Esophagus (tissue), 2 donors: ENCODE data around the gene BCKDHA. TPM values are rescaled to one million over a fixed set of nuclear protein-coding genes. Genes with fewer than 3 reads are reported as not detected.
"Not testable (repeated sequence)": the region's sequence is repeated elsewhere in the genome, so short reads cannot be mapped to it uniquely, and the experiment has no call there.

Experiments
- H3K27ac ChIP-seq, 2 donors: one replicate each; pipeline ENCODE4 v1.5.1; 2013; ENCODE audit warnings: low read depth in 2 of 2, mild to moderate bottlenecking in 2 of 2, inconsistent platforms in 1 of 2, low read length in 1 of 2, moderate library complexity in 1 of 2
- H3K27me3 ChIP-seq, 2 donors: one replicate each; pipeline ENCODE4 v1.6.1; 2013; ENCODE audit warnings: low read length in 2 of 2, control low read depth in 1 of 2, mild to moderate bottlenecking in 1 of 2; ENCODE audit not compliant: insufficient read depth in 2 of 2, control insufficient read depth in 1 of 2
- H3K36me3 ChIP-seq, 2 donors: one replicate each; pipeline ENCODE4 v1.6.1; 2013; ENCODE audit warnings: low read length in 1 of 2; ENCODE audit not compliant: control insufficient read depth in 2 of 2, insufficient read depth in 2 of 2
- H3K4me1 ChIP-seq, 2 donors: one replicate each; pipeline ENCODE4 v1.6.1; 2013; ENCODE audit warnings: low read length in 1 of 2; ENCODE audit not compliant: control insufficient read depth in 2 of 2, insufficient read depth in 2 of 2
- H3K4me3 ChIP-seq, 2 donors: one replicate each; pipeline ENCODE4 v1.5.1; 2013; ENCODE audit warnings: low read length in 2 of 2, mild to moderate bottlenecking in 2 of 2, low read depth in 1 of 2, moderate library complexity in 1 of 2
- H3K9me3 ChIP-seq, 2 donors: one replicate each; pipeline ENCODE4 v1.6.1; 2013; ENCODE audit warnings: mild to moderate bottlenecking in 2 of 2, low read depth in 1 of 2, low read length in 1 of 2, moderate library complexity in 1 of 2; ENCODE audit not compliant: control insufficient read depth in 2 of 2, insufficient read depth in 1 of 2
- WGBS, 2 donors: extraction: QIAGEN DNeasy Blood & Tissue Kit; methylation state at CpG; one replicate each; pipeline ENCODE4 v1.1.7; 2013; 5-methylcytosine and 5-hydroxymethylcytosine counted together
- polyA plus RNA-seq, 2 donors: library from polyadenylated mRNA; stranded (reverse); fragments of 200-250 nt; gene quantifications; one replicate each; pipeline ENCODE4 v1.2.3, GENCODE V29; 2013
- donor health status: healthy with polysubstance abuse.
- donor health status: Bipolar disorder and iron deficiency.

BCKDHA gene
- polyA plus RNA-seq, 2 donors = 37.0 to 61.8 TPM

GRCh38 chr19:41377977-41378709, 19.5 kb upstream of the BCKDHA start:
- Histone ChIP-seq H3K27me3 (no peaks in the 10 kb centered on the region), H3K4me1 (peaks cover 0 to 4% of the 10 kb centered on the region in 2 donors), H3K36me3 (peaks cover 0 to 6% of the 10 kb centered on the region in 2 donors), H3K4me3 (no peak overlapping the region), H3K27ac (no peak overlapping the region), H3K9me3 (no peaks in the 10 kb centered on the region)
- WGBS, 2 donors = 61 to 63% methylated on average over 9 of the region's 9 CpGs

- not testable (repeated sequence) for H3K27me3 ChIP-seq, H3K27ac ChIP-seq, H3K4me1 ChIP-seq, H3K9me3 ChIP-seq, H3K4me3 ChIP-seq, H3K36me3 ChIP-seq
- 92 to 94% methylated on average over 8 of the region's 8 CpGs for WGBS, 2 donors
Measured at GRCh38 chr19:41381536-41381935, 16.1 kb upstream of the BCKDHA start.

GRCh38 chr19:41384351-41384750, 13.3 kb upstream of the BCKDHA start:
- 82 to 84% methylated on average over 5 of the region's 5 CpGs for WGBS, 2 donors
- no peak overlapping the region for H3K4me3 ChIP-seq
- H3K4me1 ChIP-seq = peaks cover 0 to 2% of the 10 kb centered on the region in 2 donors
- H3K9me3 ChIP-seq = no peaks in the 10 kb centered on the region
- H3K27ac ChIP-seq = peak overlapping the region in 1 of 2 donors; percentile 17
- no peaks in the 10 kb centered on the region for H3K27me3 ChIP-seq
- peaks cover 4 to 7% of the 10 kb centered on the region in 2 donors for H3K36me3 ChIP-seq

- peaks cover 0 to 2% of the 10 kb centered on the region in 2 donors for H3K4me1 ChIP-seq
- H3K4me3 ChIP-seq = no peak overlapping the region
- peaks cover 4 to 20% of the 10 kb centered on the region in 2 donors for H3K36me3 ChIP-seq
- H3K27ac ChIP-seq = peak overlapping the region; percentile 53 to 79
- H3K27me3 ChIP-seq = no peaks in the 10 kb centered on the region
- no peaks in the 10 kb centered on the region for H3K9me3 ChIP-seq
- WGBS, 2 donors = 58 to 61% methylated on average over 10 to 13 of the region's 13 CpGs
Measured at GRCh38 chr19:41386442-41386841, 11.2 kb upstream of the BCKDHA start.

GRCh38 chr19:41391618-41392017, 6.0 kb upstream of the BCKDHA start:
- Histone ChIP-seq H3K9me3 (no peaks in the 10 kb centered on the region), H3K4me1 (peaks cover under 1 to 3% of the 10 kb centered on the region in 2 donors), H3K36me3 (peaks cover 4 to 20% of the 10 kb centered on the region in 2 donors), H3K4me3 (no peak overlapping the region), H3K27me3 (no peaks in the 10 kb centered on the region), H3K27ac (no peak overlapping the region)
- WGBS, 2 donors = 90 to 94% methylated on average over 11 of the region's 11 CpGs

- peaks cover 0 to 3% of the 10 kb centered on the region in 2 donors for H3K4me1 ChIP-seq
- H3K36me3 ChIP-seq = peaks cover 4 to 19% of the 10 kb centered on the region in 2 donors
- no peaks in the 10 kb centered on the region for H3K27me3 ChIP-seq
- H3K9me3 ChIP-seq = no peaks in the 10 kb centered on the region
- H3K27ac ChIP-seq = no peak overlapping the region
- no peak overlapping the region for H3K4me3 ChIP-seq
- WGBS, 2 donors = 77 to 85% methylated on average over 12 of the region's 12 CpGs
Measured at GRCh38 chr19:41392775-41393174, 4.8 kb upstream of the BCKDHA start.

GRCh38 chr19:41395355-41395754, 2.3 kb upstream of the BCKDHA start:
- WGBS, 2 donors = 59 to 69% methylated on average over 6 of the region's 6 CpGs
- H3K4me1 ChIP-seq = peaks cover 0 to 6% of the 10 kb centered on the region in 2 donors
- no peaks in the 10 kb centered on the region for H3K27me3 ChIP-seq
- no peak overlapping the region for H3K27ac ChIP-seq
- H3K36me3 ChIP-seq = peaks cover 0 to 14% of the 10 kb centered on the region in 2 donors
- no peaks in the 10 kb centered on the region for H3K9me3 ChIP-seq
- no peak overlapping the region for H3K4me3 ChIP-seq

GRCh38 chr19:41398050-41398418, 416 bp downstream of the BCKDHA start:
- Histone ChIP-seq H3K9me3 (no peaks in the 10 kb centered on the region), H3K27me3 (no peaks in the 10 kb centered on the region), H3K27ac (peak overlapping the region; percentile 85 to 90), H3K36me3 (peaks cover 0 to 2% of the 10 kb centered on the region in 2 donors), H3K4me3 (peak overlapping the region; percentile 94 to 97), H3K4me1 (peaks cover 0 to 7% of the 10 kb centered on the region in 2 donors)
- WGBS, 2 donors = 0% methylated on average over 5 of the region's 5 CpGs

- 45 to 50% methylated on average over 3 of the region's 3 CpGs for WGBS, 2 donors
- peaks cover 0 to 3% of the 10 kb centered on the region in 2 donors for H3K36me3 ChIP-seq
- peaks cover 2 to 13% of the 10 kb centered on the region in 2 donors for H3K4me1 ChIP-seq
- no peaks in the 10 kb centered on the region for H3K9me3 ChIP-seq
- H3K27ac ChIP-seq = peak overlapping the region; percentile 49 to 75
- no peaks in the 10 kb centered on the region for H3K27me3 ChIP-seq
- peak overlapping the region; percentile 94 to 97 for H3K4me3 ChIP-seq
Measured at GRCh38 chr19:41398598-41398997, 980 bp downstream of the BCKDHA start.

GRCh38 chr19:41399091-41399490, 1.5 kb downstream of the BCKDHA start:
- Histone ChIP-seq H3K36me3 (peaks cover 0 to 3% of the 10 kb centered on the region in 2 donors), H3K27me3 (no peaks in the 10 kb centered on the region), H3K27ac (peak overlapping the region; percentile 49 to 75), H3K4me3 (peak overlapping the region; percentile 94 to 97), H3K4me1 (peaks cover 2 to 13% of the 10 kb centered on the region in 2 donors), H3K9me3 (no peaks in the 10 kb centered on the region)
- 78 to 82% methylated on average over 3 of the region's 3 CpGs for WGBS, 2 donors
